Measurements from ENCODE around the gene LRRC37A3.
A peak's percentile ranks its signal among the peaks of the same experiment; 100 is the strongest.
"Not testable (repeated sequence)": the region's sequence is repeated elsewhere in the genome, so short reads cannot be mapped to it uniquely, and the experiment has no call there.

LRRC37A3 gene

DNA sequence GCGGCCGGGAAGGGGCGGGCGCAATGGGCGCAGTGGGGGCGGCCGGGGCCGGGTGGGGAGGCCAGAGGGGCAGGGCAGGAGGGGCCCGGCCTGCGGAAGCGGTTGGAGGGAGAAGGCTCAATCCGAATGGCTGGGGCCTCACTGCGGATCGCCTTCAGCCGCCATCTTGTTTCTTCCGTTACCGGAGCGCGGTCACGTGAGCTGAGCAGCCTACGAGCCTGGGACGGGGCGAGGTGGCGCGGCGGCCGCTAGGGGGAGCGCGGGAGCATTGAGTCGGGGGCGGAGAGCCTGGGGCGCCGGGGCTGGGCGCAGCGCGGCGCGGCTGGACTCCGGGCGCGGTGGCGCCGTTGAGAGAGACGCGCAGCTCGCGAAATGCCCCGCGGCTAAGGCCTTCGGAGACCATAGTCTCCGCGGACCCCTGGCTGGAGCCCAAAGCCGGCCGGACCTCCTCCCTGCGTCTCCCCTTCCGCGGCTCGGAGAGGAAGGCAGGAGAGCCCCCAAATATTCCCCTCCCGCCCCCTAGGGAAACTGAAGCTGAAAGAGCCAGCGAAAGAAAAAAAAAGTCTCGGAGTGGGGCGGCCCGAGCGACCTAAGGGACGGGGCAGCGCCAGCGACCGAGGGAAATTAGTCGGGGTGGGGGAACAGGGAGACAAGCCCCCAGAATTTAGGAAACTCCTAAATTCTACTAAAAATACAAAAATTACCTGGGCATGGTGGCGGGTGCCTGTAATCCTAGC lies at the start of gene LRRC37A3:
Gene LRRC37A3, minus strand, starts transcription at position 190 of the 737 bp plus-strand sequence. CDS start 22,221 bp downstream, outside the sequence.
- H3K9ac ChIP-seq (ENCODE audit: low read depth in 1 of 2, low read length in 2 of 2) = peak within 1 kb of the TSS in 1 of 2 donors; percentile 59
- H3K27ac ChIP-seq (ENCODE audit: low read depth, low read length) = peak within 1 kb of the TSS; percentile 62
- not testable (repeated sequence) for H3K9me3 ChIP-seq (ENCODE audit: control insufficient read depth in 1 of 2, low read length in 2 of 2); H3K36me3 ChIP-seq (ENCODE audit: control insufficient read depth in 1 of 2, insufficient read depth in 2 of 2, low read length in 2 of 2); H3K4me1 ChIP-seq (ENCODE audit: control insufficient read depth in 1 of 2, insufficient read depth in 2 of 2, low read length in 2 of 2); H3K27me3 ChIP-seq (ENCODE audit: control insufficient read depth in 1 of 2, insufficient read depth in 2 of 2, low read length in 2 of 2)
- H3K4me3 ChIP-seq (ENCODE audit: low read depth in 1 of 2, low read length in 2 of 2) = peak within 1 kb of the TSS; percentile 61 to 73

DNA sequence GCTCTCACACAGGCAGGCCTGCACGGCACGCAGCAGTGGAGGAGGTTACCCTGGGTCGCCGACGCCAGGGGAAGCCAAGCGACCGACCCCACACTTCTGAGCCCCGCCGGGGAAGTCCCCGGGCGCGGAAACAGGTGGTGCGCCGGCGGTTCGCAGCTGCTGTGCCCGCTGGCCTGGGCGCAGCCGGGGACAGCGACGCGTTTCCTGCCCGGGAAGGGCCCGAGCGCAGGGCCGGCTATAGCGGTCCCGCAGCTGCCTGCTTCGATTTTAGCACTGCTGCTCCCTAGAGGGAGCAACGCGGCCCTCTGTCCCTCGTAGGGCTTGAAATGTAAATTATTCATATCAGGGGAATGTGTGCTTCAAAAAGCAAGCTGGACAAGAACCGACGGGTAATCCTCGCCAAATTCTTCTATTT lies 46.6 kb upstream of the LRRC37A3 start:
- not testable (repeated sequence) for H3K9me3 ChIP-seq (ENCODE audit: control insufficient read depth in 1 of 2, low read length in 2 of 2); H3K27me3 ChIP-seq (ENCODE audit: control insufficient read depth in 1 of 2, insufficient read depth in 2 of 2, low read length in 2 of 2); H3K27ac ChIP-seq (ENCODE audit: low read depth, low read length); H3K9ac ChIP-seq (ENCODE audit: low read depth in 1 of 2, low read length in 2 of 2); H3K36me3 ChIP-seq (ENCODE audit: control insufficient read depth in 1 of 2, insufficient read depth in 2 of 2, low read length in 2 of 2)
- Histone ChIP-seq H3K4me1 (ENCODE audit: control insufficient read depth in 1 of 2, insufficient read depth in 2 of 2, low read length in 2 of 2) (peaks cover 5 to 16% of the 10 kb centered on the region in 2 donors), H3K4me3 (ENCODE audit: low read depth in 1 of 2, low read length in 2 of 2) (peak overlapping the region in 1 of 2 donors; percentile 36)

DNA sequence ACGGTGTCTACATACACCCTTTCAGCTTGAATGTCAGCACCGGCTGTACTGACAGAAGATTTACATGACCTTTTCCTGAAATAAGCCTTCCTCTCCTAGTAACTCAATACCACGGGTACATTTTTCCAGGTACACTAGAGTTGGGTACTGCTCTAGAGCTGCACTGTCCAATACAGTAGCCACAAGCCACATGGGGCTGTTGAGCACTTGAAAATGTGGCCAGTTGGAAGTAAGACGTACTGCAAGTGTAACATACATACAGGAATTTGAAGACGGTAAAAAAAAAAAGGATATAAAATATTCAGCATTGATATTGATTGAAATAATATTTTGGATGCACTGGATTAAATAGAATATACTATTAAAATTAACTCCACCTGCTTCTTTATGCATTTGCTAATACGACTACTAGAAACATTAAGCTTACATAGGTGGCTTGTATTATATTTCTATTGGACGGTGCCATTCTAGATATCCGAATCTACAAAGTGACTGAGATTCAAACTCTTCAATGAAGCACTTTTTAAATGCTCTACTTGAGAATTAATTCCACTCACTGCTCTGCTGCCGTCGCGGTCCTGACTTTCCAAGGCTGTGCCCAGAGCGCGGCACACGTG lies 46.1 kb upstream of the LRRC37A3 start:
- H3K9ac ChIP-seq (ENCODE audit: low read depth in 1 of 2, low read length in 2 of 2); H3K9me3 ChIP-seq (ENCODE audit: control insufficient read depth in 1 of 2, low read length in 2 of 2); H3K36me3 ChIP-seq (ENCODE audit: control insufficient read depth in 1 of 2, insufficient read depth in 2 of 2, low read length in 2 of 2); H3K27ac ChIP-seq (ENCODE audit: low read depth, low read length); H3K27me3 ChIP-seq (ENCODE audit: control insufficient read depth in 1 of 2, insufficient read depth in 2 of 2, low read length in 2 of 2): not testable (repeated sequence)
- H3K4me1 ChIP-seq (ENCODE audit: control insufficient read depth in 1 of 2, insufficient read depth in 2 of 2, low read length in 2 of 2) = peaks cover 5 to 16% of the 10 kb centered on the region in 2 donors
- H3K4me3 ChIP-seq (ENCODE audit: low read depth in 1 of 2, low read length in 2 of 2) = peak overlapping the region in 1 of 2 donors; percentile 36

DNA sequence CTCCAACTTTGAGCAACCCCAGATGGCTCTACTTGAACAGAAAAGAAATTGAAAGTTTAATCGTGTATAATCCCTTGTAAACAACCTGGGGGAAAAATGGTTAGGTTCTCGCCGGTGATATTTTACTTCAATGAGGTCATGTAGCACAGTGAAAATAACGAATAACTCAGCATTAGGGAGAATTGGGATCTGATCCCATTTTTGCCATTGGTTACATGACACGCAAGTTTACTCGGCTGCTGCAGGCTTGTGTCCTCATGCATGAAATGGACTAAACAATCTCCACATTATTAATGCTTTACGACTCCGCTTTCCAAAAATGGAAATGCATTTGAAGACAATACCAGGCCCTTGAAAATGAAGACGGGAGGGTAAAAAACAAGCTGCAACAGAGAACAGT lies 45.5 kb upstream of the LRRC37A3 start:
- Histone ChIP-seq H3K4me3 (ENCODE audit: low read depth in 1 of 2, low read length in 2 of 2) (no peak overlapping the region), H3K4me1 (ENCODE audit: control insufficient read depth in 1 of 2, insufficient read depth in 2 of 2, low read length in 2 of 2) (peaks cover 5 to 16% of the 10 kb centered on the region in 2 donors), H3K9ac (ENCODE audit: low read depth in 1 of 2, low read length in 2 of 2) (no peak overlapping the region), H3K27ac (ENCODE audit: low read depth, low read length) (no peak overlapping the region), H3K36me3 (ENCODE audit: control insufficient read depth in 1 of 2, insufficient read depth in 2 of 2, low read length in 2 of 2) (no peaks in the 10 kb centered on the region), H3K27me3 (ENCODE audit: control insufficient read depth in 1 of 2, insufficient read depth in 2 of 2, low read length in 2 of 2) (no peaks in the 10 kb centered on the region), H3K9me3 (ENCODE audit: control insufficient read depth in 1 of 2, low read length in 2 of 2) (no peaks in the 10 kb centered on the region)

DNA sequence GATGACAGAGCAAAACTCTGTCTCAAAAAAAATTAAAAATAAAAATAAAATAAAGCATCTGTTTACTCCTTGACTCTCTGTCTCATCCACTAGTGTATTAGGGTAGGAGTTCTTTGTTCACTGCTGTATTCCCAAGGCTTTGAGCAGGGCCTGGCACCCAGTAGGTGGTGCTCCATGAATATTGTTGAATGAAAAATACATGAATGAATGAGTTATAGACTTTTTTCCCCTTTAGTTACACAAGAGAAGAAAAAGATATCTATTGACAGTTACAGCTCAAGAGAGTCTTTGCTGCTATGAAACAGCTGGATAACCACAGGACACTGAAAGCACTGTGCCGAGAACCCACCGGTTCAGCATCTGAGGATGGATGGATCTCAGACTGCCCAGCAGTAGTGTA lies 44.5 kb upstream of the LRRC37A3 start:
- H3K36me3 ChIP-seq (ENCODE audit: control insufficient read depth in 1 of 2, insufficient read depth in 2 of 2, low read length in 2 of 2); H3K27ac ChIP-seq (ENCODE audit: low read depth, low read length); H3K9ac ChIP-seq (ENCODE audit: low read depth in 1 of 2, low read length in 2 of 2); H3K4me3 ChIP-seq (ENCODE audit: low read depth in 1 of 2, low read length in 2 of 2); H3K27me3 ChIP-seq (ENCODE audit: control insufficient read depth in 1 of 2, insufficient read depth in 2 of 2, low read length in 2 of 2); H3K9me3 ChIP-seq (ENCODE audit: control insufficient read depth in 1 of 2, low read length in 2 of 2): not testable (repeated sequence)
- H3K4me1 ChIP-seq (ENCODE audit: control insufficient read depth in 1 of 2, insufficient read depth in 2 of 2, low read length in 2 of 2) = peaks cover 5 to 16% of the 10 kb centered on the region in 2 donors

DNA sequence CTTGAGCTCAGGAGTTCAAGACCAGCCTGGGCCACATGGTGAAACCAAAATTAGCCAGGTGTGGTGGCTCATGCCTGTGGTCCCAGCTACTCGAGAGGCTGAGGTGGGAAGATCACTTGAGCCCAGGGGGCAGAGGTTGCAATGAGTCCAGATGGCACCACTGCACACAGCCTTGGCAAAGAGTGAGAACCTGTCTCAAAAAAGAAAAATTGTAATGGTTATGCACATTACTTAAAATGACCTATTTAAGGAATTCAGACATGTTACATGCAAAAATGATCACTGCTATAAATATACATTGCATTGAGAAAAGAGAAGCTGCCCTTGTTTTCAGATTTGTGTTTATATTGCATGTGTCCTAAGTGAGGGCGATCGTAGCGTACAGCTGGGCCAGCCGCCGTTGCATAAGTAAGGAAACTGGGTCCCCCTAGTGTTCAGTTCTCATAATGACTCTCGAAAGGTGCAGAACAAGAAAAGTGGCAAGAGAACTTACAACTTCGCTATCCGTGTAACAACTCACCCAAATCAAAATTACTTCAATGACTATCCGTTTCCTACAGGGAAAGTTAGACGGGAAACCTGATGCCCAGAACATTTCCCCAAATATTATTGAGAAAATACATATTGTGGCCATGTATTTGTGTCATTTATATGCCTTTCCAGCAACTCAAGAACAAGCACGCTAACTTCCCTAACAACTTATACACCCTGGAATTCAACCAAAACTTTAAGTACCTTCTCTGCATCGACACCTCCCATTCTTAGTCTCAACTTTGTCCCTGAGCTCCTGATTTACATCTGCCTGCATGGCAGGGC lies 42.5 kb upstream of the LRRC37A3 start:
- H3K36me3 ChIP-seq (ENCODE audit: control insufficient read depth in 1 of 2, insufficient read depth in 2 of 2, low read length in 2 of 2); H3K4me3 ChIP-seq (ENCODE audit: low read depth in 1 of 2, low read length in 2 of 2): not testable (repeated sequence)
- peaks cover 5 to 16% of the 10 kb centered on the region in 2 donors for H3K4me1 ChIP-seq (ENCODE audit: control insufficient read depth in 1 of 2, insufficient read depth in 2 of 2, low read length in 2 of 2)

DNA sequence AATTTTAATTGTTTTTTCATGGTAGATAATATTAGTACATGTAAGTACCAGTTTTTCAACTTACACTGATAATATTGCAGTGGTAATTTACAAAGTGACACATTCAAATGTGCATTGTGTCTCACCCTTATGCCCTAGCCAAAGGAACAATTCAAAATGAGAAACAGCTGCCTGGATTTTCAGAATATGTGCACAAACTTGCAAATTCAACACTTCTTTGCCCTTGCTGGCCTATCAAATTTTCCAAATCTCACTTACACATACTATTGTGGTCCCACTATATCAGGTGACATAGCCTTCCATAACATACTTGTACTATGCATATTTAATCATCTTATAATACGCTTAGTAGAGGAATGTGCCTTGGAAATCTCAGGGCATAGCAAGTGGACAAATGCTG lies 32.6 kb upstream of the LRRC37A3 start:
- H3K4me3 ChIP-seq (ENCODE audit: low read depth in 1 of 2, low read length in 2 of 2) = no peak overlapping the region
- no peak overlapping the region for H3K27ac ChIP-seq (ENCODE audit: low read depth, low read length)
- no peaks in the 10 kb centered on the region for H3K27me3 ChIP-seq (ENCODE audit: control insufficient read depth in 1 of 2, insufficient read depth in 2 of 2, low read length in 2 of 2)
- no peaks in the 10 kb centered on the region for H3K4me1 ChIP-seq (ENCODE audit: control insufficient read depth in 1 of 2, insufficient read depth in 2 of 2, low read length in 2 of 2)
- H3K9ac ChIP-seq (ENCODE audit: low read depth in 1 of 2, low read length in 2 of 2) = no peak overlapping the region
- no peaks in the 10 kb centered on the region for H3K9me3 ChIP-seq (ENCODE audit: control insufficient read depth in 1 of 2, low read length in 2 of 2)
- no peaks in the 10 kb centered on the region for H3K36me3 ChIP-seq (ENCODE audit: control insufficient read depth in 1 of 2, insufficient read depth in 2 of 2, low read length in 2 of 2)

More for the DNA sequence above, 42.5 kb upstream of the LRRC37A3 start:
- H3K27ac ChIP-seq (ENCODE audit: low read depth, low read length); H3K9me3 ChIP-seq (ENCODE audit: control insufficient read depth in 1 of 2, low read length in 2 of 2); H3K27me3 ChIP-seq (ENCODE audit: control insufficient read depth in 1 of 2, insufficient read depth in 2 of 2, low read length in 2 of 2); H3K9ac ChIP-seq (ENCODE audit: low read depth in 1 of 2, low read length in 2 of 2): not testable (repeated sequence)

DNA sequence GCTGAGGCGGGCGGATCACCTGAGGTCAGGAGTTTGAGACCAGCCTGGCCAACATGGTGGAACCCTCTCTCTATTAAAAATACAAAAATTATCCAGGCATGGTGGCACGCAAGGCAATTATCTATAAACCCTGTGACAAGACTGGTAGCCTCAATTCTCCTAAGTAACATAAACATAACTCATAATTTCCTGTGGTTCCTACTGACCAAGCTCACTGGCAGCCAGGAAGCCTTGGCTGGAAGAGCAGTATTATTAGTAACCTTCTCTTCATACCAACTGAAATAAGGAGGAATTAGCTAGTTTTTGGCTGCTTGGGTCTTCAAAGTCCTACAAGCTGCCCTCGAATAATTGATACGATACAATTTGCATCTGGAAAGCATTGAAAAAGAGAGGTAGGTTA lies 31.6 kb upstream of the LRRC37A3 start:
- no peak overlapping the region for H3K4me3 ChIP-seq (ENCODE audit: low read depth in 1 of 2, low read length in 2 of 2)
- H3K4me1 ChIP-seq (ENCODE audit: control insufficient read depth in 1 of 2, insufficient read depth in 2 of 2, low read length in 2 of 2) = no peaks in the 10 kb centered on the region
- H3K27me3 ChIP-seq (ENCODE audit: control insufficient read depth in 1 of 2, insufficient read depth in 2 of 2, low read length in 2 of 2) = no peaks in the 10 kb centered on the region
- no peak overlapping the region for H3K9ac ChIP-seq (ENCODE audit: low read depth in 1 of 2, low read length in 2 of 2)
- no peaks in the 10 kb centered on the region for H3K36me3 ChIP-seq (ENCODE audit: control insufficient read depth in 1 of 2, insufficient read depth in 2 of 2, low read length in 2 of 2)
- H3K27ac ChIP-seq (ENCODE audit: low read depth, low read length) = no peak overlapping the region
- no peaks in the 10 kb centered on the region for H3K9me3 ChIP-seq (ENCODE audit: control insufficient read depth in 1 of 2, low read length in 2 of 2)

DNA sequence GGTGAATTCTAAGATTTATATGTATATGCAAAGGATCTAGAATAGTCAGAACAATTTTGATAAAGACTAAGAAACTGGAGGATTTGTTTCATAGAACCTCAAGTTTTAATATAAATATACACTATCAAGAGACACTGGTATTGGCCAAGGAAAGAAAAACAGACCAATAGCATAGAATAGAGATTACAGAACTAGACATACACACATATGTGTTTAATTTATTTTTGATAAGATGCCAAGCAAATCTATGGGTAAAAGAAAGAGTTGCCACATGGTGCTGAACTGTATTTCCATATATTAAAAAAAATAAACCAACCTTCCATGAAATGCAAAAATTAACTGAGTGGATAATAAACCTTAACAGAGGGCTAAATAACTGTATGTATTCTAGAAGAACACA lies 27.9 kb upstream of the LRRC37A3 start:
- H3K27ac ChIP-seq (ENCODE audit: low read depth, low read length) = no peak overlapping the region
- H3K4me1 ChIP-seq (ENCODE audit: control insufficient read depth in 1 of 2, insufficient read depth in 2 of 2, low read length in 2 of 2) = no peaks in the 10 kb centered on the region
- no peak overlapping the region for H3K9ac ChIP-seq (ENCODE audit: low read depth in 1 of 2, low read length in 2 of 2)
- H3K4me3 ChIP-seq (ENCODE audit: low read depth in 1 of 2, low read length in 2 of 2) = no peak overlapping the region
- no peaks in the 10 kb centered on the region for H3K36me3 ChIP-seq (ENCODE audit: control insufficient read depth in 1 of 2, insufficient read depth in 2 of 2, low read length in 2 of 2)
- no peaks in the 10 kb centered on the region for H3K9me3 ChIP-seq (ENCODE audit: control insufficient read depth in 1 of 2, low read length in 2 of 2)
- no peaks in the 10 kb centered on the region for H3K27me3 ChIP-seq (ENCODE audit: control insufficient read depth in 1 of 2, insufficient read depth in 2 of 2, low read length in 2 of 2)

DNA sequence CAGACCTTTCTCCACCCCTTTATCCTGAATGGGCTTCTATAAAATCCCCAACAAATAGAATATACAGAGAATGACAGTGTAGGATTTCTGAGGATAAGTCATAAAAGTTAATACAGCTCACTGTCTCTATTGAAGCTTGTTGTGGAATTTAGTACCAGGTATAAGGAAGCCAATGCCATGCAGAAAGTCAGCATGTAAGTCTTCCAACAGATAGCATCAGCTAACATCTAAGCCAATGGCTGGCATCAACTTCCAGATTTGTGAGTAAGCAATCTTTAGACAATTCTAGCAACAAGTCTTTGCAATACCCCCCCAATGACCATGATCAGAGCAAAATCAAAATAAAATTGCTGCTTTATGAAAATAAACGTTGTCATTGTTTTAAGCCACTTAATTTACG lies 22.5 kb upstream of the LRRC37A3 start:
- Histone ChIP-seq H3K27me3 (ENCODE audit: control insufficient read depth in 1 of 2, insufficient read depth in 2 of 2, low read length in 2 of 2) (no peaks in the 10 kb centered on the region), H3K9ac (ENCODE audit: low read depth in 1 of 2, low read length in 2 of 2) (no peak overlapping the region), H3K9me3 (ENCODE audit: control insufficient read depth in 1 of 2, low read length in 2 of 2) (no peaks in the 10 kb centered on the region), H3K27ac (ENCODE audit: low read depth, low read length) (no peak overlapping the region), H3K4me1 (ENCODE audit: control insufficient read depth in 1 of 2, insufficient read depth in 2 of 2, low read length in 2 of 2) (peaks cover 0 to 3% of the 10 kb centered on the region in 2 donors), H3K4me3 (ENCODE audit: low read depth in 1 of 2, low read length in 2 of 2) (no peak overlapping the region), H3K36me3 (ENCODE audit: control insufficient read depth in 1 of 2, insufficient read depth in 2 of 2, low read length in 2 of 2) (no peaks in the 10 kb centered on the region)

Measured in duodenal mucosa (tissue), 2 donors.